ENCODE data around the gene PAK1. TPM values are rescaled to one million over a fixed set of nuclear protein-coding genes. Genes with fewer than 3 reads are reported as not detected.

The PAK1 gene
- total and polyA plus RNA-seq, 2 experiments from 2014 or later: 18.4 to 33.1 TPM

GRCh38 chr11:77418971-77419597 lies 54.8 kb downstream of the PAK1 start:
- DNase-seq (ENCODE audit: low read depth in 1 of 2, low spot score in 1 of 2): peak in 1 of 2 donors; percentile 4

DNA sequence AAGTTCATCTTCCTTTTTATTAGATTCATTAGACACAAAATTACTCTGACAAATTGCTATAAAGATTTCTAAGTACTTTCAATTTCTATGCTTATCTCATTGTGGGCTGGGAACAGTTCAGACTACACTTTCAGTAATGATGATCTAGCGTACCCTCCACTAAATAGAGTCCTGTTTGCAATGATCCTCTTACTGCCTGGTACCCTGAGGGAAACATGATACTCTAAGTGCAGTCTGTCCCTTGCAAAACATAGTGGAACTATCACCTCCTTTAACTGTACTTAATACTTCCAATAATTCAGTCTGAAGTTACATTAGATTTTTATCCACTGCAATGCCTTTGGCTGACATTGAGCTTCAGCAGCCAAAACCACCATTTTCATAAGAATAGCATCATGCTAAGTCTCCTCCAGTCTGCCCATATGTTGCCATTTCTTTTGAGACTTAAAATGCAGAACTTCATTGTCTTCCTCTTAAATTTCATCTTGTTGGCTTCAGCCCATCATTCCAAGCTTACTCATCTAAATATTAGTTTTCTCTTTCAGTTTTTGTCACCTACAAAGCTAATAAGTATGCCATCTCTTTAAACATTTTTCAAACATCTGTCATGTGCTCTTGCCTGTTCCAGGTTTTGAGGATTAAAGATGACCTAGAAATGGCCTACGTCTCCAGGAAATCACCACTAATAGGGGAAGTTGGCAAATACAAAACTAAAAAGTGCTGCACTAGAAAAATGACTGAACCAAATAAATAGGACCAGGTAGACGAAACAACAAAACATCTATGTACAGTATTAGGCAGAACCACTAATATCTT lies 55.5 kb downstream of the PAK1 start:
- Histone ChIP-seq H3K27me3 (no peaks in the 10 kb centered on the region), H3K4me3 (no peak overlapping the region), H3K27ac (no peak overlapping the region), H3K9me3 (ENCODE audit: low read depth) (no peaks in the 10 kb centered on the region), H3K4me1 (ENCODE audit: low read depth) (no peaks in the 10 kb centered on the region), H3K36me3 (no peaks in the 10 kb centered on the region)
- TF ChIP-seq, protein P1, sequence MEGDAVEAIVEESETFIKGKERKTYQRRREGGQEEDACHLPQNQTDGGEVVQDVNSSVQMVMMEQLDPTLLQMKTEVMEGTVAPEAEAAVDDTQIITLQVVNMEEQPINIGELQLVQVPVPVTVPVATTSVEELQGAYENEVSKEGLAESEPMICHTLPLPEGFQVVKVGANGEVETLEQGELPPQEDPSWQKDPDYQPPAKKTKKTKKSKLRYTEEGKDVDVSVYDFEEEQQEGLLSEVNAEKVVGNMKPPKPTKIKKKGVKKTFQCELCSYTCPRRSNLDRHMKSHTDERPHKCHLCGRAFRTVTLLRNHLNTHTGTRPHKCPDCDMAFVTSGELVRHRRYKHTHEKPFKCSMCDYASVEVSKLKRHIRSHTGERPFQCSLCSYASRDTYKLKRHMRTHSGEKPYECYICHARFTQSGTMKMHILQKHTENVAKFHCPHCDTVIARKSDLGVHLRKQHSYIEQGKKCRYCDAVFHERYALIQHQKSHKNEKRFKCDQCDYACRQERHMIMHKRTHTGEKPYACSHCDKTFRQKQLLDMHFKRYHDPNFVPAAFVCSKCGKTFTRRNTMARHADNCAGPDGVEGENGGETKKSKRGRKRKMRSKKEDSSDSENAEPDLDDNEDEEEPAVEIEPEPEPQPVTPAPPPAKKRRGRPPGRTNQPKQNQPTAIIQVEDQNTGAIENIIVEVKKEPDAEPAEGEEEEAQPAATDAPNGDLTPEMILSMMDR (IDR thresholded peaks at IDR 0.05; ENCODE audit: low read depth, low read length): no peak
- no peak for DNase-seq (ENCODE audit: low read depth in 1 of 2, low spot score in 1 of 2)

More at GRCh38 chr11:77418971-77419597, 54.8 kb downstream of the PAK1 start:
- Histone ChIP-seq H3K4me3 (no peak overlapping the region), H3K36me3 (no peaks in the 10 kb centered on the region), H3K27me3 (no peaks in the 10 kb centered on the region), H3K27ac (no peak overlapping the region), H3K4me1 (ENCODE audit: low read depth) (no peaks in the 10 kb centered on the region), H3K9me3 (ENCODE audit: low read depth) (no peaks in the 10 kb centered on the region)
- TF ChIP-seq, protein P1 (IDR thresholded peaks at IDR 0.05; ENCODE audit: low read depth, low read length): no peak

DNA sequence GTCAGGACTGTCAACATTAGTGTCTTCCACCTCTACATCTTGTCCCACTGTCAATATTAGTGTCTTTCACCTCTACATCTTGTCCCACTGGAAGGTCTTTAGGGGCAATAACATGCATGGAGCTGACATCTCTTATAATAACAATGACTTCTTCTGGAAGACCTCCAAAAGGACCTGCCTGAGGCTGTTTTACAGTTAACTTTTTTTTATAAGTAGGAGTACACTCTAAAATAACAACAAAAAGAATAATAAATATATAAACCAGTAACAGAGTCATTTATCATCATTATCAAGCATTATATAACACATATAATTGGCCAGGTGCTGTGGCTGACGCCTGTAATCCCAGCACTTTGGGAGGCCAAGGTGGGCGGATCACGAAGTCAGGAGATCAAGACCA lies 57.5 kb downstream of the PAK1 start:
- Histone ChIP-seq H3K27me3 (no peaks in the 10 kb centered on the region), H3K27ac (no peak overlapping the region), H3K4me3 (no peak overlapping the region), H3K4me1 (ENCODE audit: low read depth) (no peaks in the 10 kb centered on the region), H3K9me3 (ENCODE audit: low read depth) (no peaks in the 10 kb centered on the region), H3K36me3 (no peaks in the 10 kb centered on the region)
- TF ChIP-seq, protein P1 (IDR thresholded peaks at IDR 0.05; ENCODE audit: low read depth, low read length): no peak
- no peak for DNase-seq (ENCODE audit: low read depth in 1 of 2, low spot score in 1 of 2)

GRCh38 chr11:77413850-77414460 lies 59.9 kb downstream of the PAK1 start:
- TF ChIP-seq, protein P1 (IDR thresholded peaks at IDR 0.05; ENCODE audit: low read depth, low read length): no peak
- H3K4me3 ChIP-seq: no peak overlapping the region
- H3K36me3 ChIP-seq: no peaks in the 10 kb centered on the region
- no peak overlapping the region for H3K27ac ChIP-seq
- DNase-seq (ENCODE audit: low read depth in 1 of 2, low spot score in 1 of 2): no peak
- no peaks in the 10 kb centered on the region for H3K27me3 ChIP-seq
- no peaks in the 10 kb centered on the region for H3K4me1 ChIP-seq (ENCODE audit: low read depth)
- no peaks in the 10 kb centered on the region for H3K9me3 ChIP-seq (ENCODE audit: low read depth)

GRCh38 chr11:77412814-77413213 lies 61.1 kb downstream of the PAK1 start:
- Histone ChIP-seq H3K9me3 (ENCODE audit: low read depth) (no peaks in the 10 kb centered on the region), H3K27ac (no peak overlapping the region), H3K4me3 (no peak overlapping the region), H3K27me3 (no peaks in the 10 kb centered on the region), H3K4me1 (ENCODE audit: low read depth) (no peaks in the 10 kb centered on the region), H3K36me3 (no peaks in the 10 kb centered on the region)
- DNase-seq (ENCODE audit: low read depth in 1 of 2, low spot score in 1 of 2): no peak
- TF ChIP-seq, protein P1 (IDR thresholded peaks at IDR 0.05; ENCODE audit: low read depth, low read length): no peak

Data from cardiac muscle cell (in vitro differentiated cells and primary cell).